DOHH2 (cell line): ENCODE data around the gene PPIB.

Experiments used
- H3F3A ChIP-seq: fragments of 200-600 bp; sonication (generic), shearing (Covaris generic); 2 replicates; pipeline ENCODE4 v1.6.0; 2016; ENCODE audit warnings: antibody characterized with exemption, mild to moderate bottlenecking; ENCODE audit not compliant: control insufficient read depth, insufficient read depth
- H3K27ac ChIP-seq: fragments of 200-600 bp; sonication (generic); 2 replicates; pipeline ENCODE4 v1.5.1; 2014; ENCODE audit warnings: low read depth, mild to moderate bottlenecking, low read length, moderate library complexity
- H3K27me3 ChIP-seq: fragments of 200-600 bp; sonication (generic); 2 replicates; pipeline ENCODE4 v1.6.1; 2014; ENCODE audit warnings: mild to moderate bottlenecking, low read length, mixed read lengths; ENCODE audit not compliant: control insufficient read depth
- H3K36me3 ChIP-seq: fragments of 200-600 bp; sonication (generic); 2 replicates; pipeline ENCODE4 v1.6.1; 2014; ENCODE audit warnings: mild to moderate bottlenecking, low read length, moderate library complexity, mixed read lengths; ENCODE audit not compliant: control insufficient read depth
- H3K4me1 ChIP-seq: fragments of 200-600 bp; sonication (generic); 2 replicates; pipeline ENCODE4 v1.6.1; 2014; ENCODE audit warnings: mild to moderate bottlenecking, low read length, mixed read lengths; ENCODE audit not compliant: control insufficient read depth
- H3K4me2 ChIP-seq: fragments of 200-600 bp; sonication (generic); 2 replicates; pipeline ENCODE4 v1.6.0; 2014; ENCODE audit warnings: mild to moderate bottlenecking, low read length, moderate library complexity
- H3K4me3 ChIP-seq: fragments of 200-600 bp; sonication (generic); 2 replicates; pipeline ENCODE4 v1.5.1; 2014; ENCODE audit warnings: mild to moderate bottlenecking, low read length, mixed read lengths
- H3K79me2 ChIP-seq: fragments of 200-600 bp; sonication (generic); 2 replicates; pipeline ENCODE4 v1.6.1; 2014; ENCODE audit warnings: mild to moderate bottlenecking, low read length, mixed read lengths; ENCODE audit not compliant: control insufficient read depth
- H3K9me2 ChIP-seq: fragments of 200-600 bp; sonication (generic); replicated peaks from 2 replicates; pipeline ENCODE4 v1.6.1; 2014; ENCODE audit warnings: mild to moderate bottlenecking, low read length, mixed read lengths; ENCODE audit not compliant: control insufficient read depth
- H3K9me3 ChIP-seq: fragments of 200-600 bp; sonication (generic); 2 replicates; pipeline ENCODE4 v1.6.1; 2014; ENCODE audit warnings: antibody characterized with exemption, low read length, mixed read lengths; ENCODE audit not compliant: control insufficient read depth, insufficient read depth
- H4K20me1 ChIP-seq: fragments of 200-600 bp; sonication (generic); 2 replicates; pipeline ENCODE4 v1.6.0; 2014; ENCODE audit warnings: low read depth, mild to moderate bottlenecking, antibody characterized with exemption, low read length, moderate library complexity; ENCODE audit not compliant: control insufficient read depth, insufficient read depth
- CTCF ChIP-seq: fragments of 200-600 bp; sonication (generic); IDR thresholded peaks from one replicate; pipeline ENCODE4 v1.5.1; 2014; ENCODE audit warnings: antibody characterized with exemption, mild to moderate bottlenecking, low read depth, low read length; ENCODE audit not compliant: poor library complexity, severe bottlenecking
- EZH2phosphoT487 ChIP-seq: fragments of 200-600 bp; sonication (generic); IDR thresholded peaks from 2 replicates; pipeline ENCODE4 v1.6.1; 2017; ENCODE audit warnings: borderline replicate concordance, mild to moderate bottlenecking, antibody characterized with exemption, low read length, moderate library complexity, mixed read lengths

PPIB gene

DNA sequence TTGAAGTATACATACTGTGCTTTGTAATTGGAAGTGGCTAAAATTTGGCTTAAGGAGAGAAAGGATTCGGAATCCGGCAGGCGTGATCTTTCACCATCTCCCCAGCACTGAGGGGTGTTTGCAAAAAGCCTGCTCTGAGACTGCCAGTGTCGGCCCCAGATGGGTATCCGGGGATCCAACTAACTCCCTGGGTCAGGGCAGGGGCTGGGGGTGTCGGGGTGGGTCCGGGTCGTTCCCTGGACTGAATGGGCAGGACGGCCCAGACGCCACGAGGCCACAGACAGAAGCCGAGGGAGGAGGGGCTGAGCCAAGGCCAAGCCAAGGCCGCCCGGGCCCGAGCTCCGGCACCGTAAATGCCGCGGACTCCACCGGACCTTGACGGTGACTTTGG lies 349 bp downstream of the PPIB start:
- Histone ChIP-seq H3K9me3 (no peaks in the 10 kb centered on the region), H3K27me3 (no peaks in the 10 kb centered on the region), H3K4me1 (peaks cover 42% of the 10 kb centered on the region), H3F3A (peaks cover 21% of the 10 kb centered on the region; the same call in 1 of the 2 replicates), H3K36me3 (peaks cover 40% of the 10 kb centered on the region), H3K4me2 (peak overlapping the region; percentile 90), H4K20me1 (peaks cover 3% of the 10 kb centered on the region; the same call in 1 of the 2 replicates), H3K79me2 (peaks cover 37% of the 10 kb centered on the region), H3K9me2 (no peaks in the 10 kb centered on the region), H3K4me3 (peak overlapping the region; percentile 96), H3K27ac (peak overlapping the region; percentile 10)
- TF ChIP-seq EZH2phosphoT487 (no peak), CTCF (no peak)

DNA sequence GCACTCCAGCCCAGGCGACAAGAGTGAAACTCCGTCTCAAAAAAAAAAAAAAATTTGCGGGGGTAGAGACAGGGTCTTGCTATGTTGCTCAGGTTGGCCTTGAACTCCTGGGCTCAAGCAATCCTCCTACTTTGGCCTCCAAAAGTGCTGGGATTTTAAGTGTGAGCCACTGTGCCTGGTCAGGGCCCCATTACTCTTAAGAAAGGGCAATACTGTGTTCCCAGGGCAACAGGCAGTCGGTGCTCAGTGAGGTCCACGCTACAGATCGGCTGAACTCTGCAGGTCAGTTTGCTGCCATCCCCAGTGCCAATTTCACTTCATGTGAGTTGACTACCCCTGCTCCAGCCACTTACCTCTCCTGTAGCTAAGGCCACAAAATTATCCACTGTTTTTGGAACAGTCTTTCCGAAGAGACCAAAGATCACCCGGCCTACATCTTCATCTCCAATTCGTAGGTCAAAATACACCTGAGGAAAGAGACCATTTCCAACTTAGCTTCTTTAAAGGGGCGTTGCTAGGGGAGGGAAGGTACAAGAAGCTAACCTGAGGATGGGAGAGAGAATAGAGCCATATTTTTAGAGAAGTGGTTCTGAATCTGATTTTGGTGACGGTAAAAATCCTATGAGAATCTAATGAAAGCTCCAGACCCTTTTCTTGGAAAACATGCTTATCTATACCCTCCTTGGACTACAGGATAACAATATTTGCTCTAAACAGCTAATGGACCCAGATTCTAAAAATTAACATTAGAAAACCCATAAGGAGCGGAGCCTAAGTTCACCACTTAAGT lies 939 bp downstream of the PPIB start:
- Histone ChIP-seq H3K27me3 (no peaks in the 10 kb centered on the region), H3K4me1 (peaks cover 42% of the 10 kb centered on the region), H3K36me3 (peaks cover 46% of the 10 kb centered on the region), H3K4me2 (peak overlapping the region; percentile 90), H3K79me2 (peaks cover 37% of the 10 kb centered on the region), H3K4me3 (peak overlapping the region; percentile 96), H4K20me1 (peaks cover 3% of the 10 kb centered on the region; the same call in 1 of the 2 replicates), H3K9me2 (no peaks in the 10 kb centered on the region), H3K9me3 (no peaks in the 10 kb centered on the region), H3F3A (peaks cover 25% of the 10 kb centered on the region; the same call in 1 of the 2 replicates), H3K27ac (peak overlapping the region; percentile 10)
- no peak for TF ChIP-seq CTCF
- TF ChIP-seq EZH2phosphoT487, result no peak

DNA sequence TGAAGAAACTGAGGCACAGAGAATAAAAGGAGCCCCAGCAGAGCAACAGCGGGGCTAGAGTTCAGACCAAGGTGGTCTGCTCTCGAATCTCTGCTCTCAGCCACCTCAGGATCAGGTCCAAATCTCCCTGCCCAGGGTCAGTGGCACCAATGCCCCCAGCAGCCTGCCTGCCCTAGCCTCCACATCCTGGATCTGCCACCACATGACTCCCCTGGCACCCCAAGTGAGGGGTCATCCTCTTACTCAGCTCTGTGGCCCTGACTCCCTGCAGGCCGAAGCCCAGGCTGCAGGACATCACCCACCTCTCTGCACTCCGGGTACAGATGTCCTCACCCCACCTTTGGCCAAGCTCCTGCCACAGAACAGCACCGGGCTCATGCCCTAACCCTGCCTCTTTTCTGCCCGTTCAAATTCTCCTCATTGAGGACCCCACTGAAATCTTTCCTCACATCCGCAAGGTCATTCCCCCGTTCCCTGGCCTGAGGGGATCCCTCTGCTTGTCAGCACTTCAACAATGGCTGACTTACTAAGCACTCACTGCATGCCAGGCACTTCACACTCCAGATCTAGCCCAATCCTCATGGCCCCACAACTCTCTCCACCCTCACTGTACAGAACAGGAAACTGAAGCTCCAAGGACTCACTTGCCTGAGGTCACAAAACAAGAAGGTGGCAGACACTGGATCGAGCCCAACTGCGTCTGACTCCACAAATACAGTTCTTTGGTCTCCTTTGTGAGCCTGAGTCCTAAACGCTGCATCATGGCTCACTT lies 4.3 kb downstream of the PPIB start:
- Histone ChIP-seq H3K79me2 (peaks cover 46% of the 10 kb centered on the region), H3K9me3 (no peaks in the 10 kb centered on the region)

More for the DNA sequence above, 4.3 kb downstream of the PPIB start:
- H3K9me2 ChIP-seq, result no peaks in the 10 kb centered on the region
- H3K27ac ChIP-seq, result no peak overlapping the region
- TF ChIP-seq CTCF (no peak), EZH2phosphoT487 (no peak)
- H3K4me2 ChIP-seq, result peak overlapping the region; percentile 30; the same call in 1 of the 2 replicates
- peaks cover 33% of the 10 kb centered on the region for H3F3A ChIP-seq
- no peaks in the 10 kb centered on the region for H3K27me3 ChIP-seq
- H3K4me1 ChIP-seq, result peaks cover 43% of the 10 kb centered on the region
- peaks cover 74% of the 10 kb centered on the region for H3K36me3 ChIP-seq
- H3K4me3 ChIP-seq, result no peak overlapping the region
- H4K20me1 ChIP-seq, result peaks cover 3% of the 10 kb centered on the region; the same call in 1 of the 2 replicates
